IPS-15b (cell line): Measurements from ENCODE around the gene ARHGAP24.
"Not testable (repeated sequence)": the region's sequence is repeated elsewhere in the genome, so short reads cannot be mapped to it uniquely, and the experiment has no call there.

Experiments
- H3K27me3 ChIP-seq: one replicate; pipeline ENCODE4 v1.6.1; 2013; ENCODE audit warnings: low read length; ENCODE audit not compliant: control insufficient read depth, insufficient read depth
- H3K36me3 ChIP-seq: one replicate; pipeline ENCODE4 v1.6.1; 2013; ENCODE audit warnings: low read length; ENCODE audit not compliant: control insufficient read depth, insufficient read depth
- H3K4me1 ChIP-seq: one replicate; pipeline ENCODE4 v1.6.1; 2013; ENCODE audit warnings: mild to moderate bottlenecking, low read length; ENCODE audit not compliant: control insufficient read depth, insufficient read depth
- H3K4me3 ChIP-seq: one replicate; pipeline ENCODE4 v1.5.1; 2013; ENCODE audit warnings: low read depth, low read length
- H3K9ac ChIP-seq: one replicate; pipeline ENCODE4 v1.6.1; 2013; ENCODE audit warnings: low read depth, mild to moderate bottlenecking, low read length
- H3K9me3 ChIP-seq: one replicate; pipeline ENCODE4 v1.6.1; 2013; ENCODE audit warnings: mild to moderate bottlenecking, low read length; ENCODE audit not compliant: control insufficient read depth, insufficient read depth

Gene ARHGAP24

GRCh38 chr4:85834934-85835333 is 360.0 kb downstream of the ARHGAP24 start:
- H3K4me1 ChIP-seq: peaks cover 5% of the 10 kb centered on the region
- no peaks in the 10 kb centered on the region for H3K36me3 ChIP-seq
- no peaks in the 10 kb centered on the region for H3K9me3 ChIP-seq
- H3K9ac ChIP-seq: no peak overlapping the region
- no peak overlapping the region for H3K4me3 ChIP-seq
- no peaks in the 10 kb centered on the region for H3K27me3 ChIP-seq

- H3K27me3 ChIP-seq: no peaks in the 10 kb centered on the region
- H3K36me3 ChIP-seq: no peaks in the 10 kb centered on the region
- H3K4me3 ChIP-seq: no peak overlapping the region
- no peaks in the 10 kb centered on the region for H3K9me3 ChIP-seq
- no peak overlapping the region for H3K9ac ChIP-seq
- H3K4me1 ChIP-seq: peaks cover 5% of the 10 kb centered on the region
These were observed 361.9 kb downstream of the ARHGAP24 start for GRCh38 chr4:85836588-85837438.

- Histone ChIP-seq H3K4me3 (no peak overlapping the region), H3K9me3 (no peaks in the 10 kb centered on the region), H3K36me3 (no peaks in the 10 kb centered on the region), H3K9ac (no peak overlapping the region), H3K4me1 (no peaks in the 10 kb centered on the region), H3K27me3 (no peaks in the 10 kb centered on the region)
These were observed 362.4 kb downstream of the ARHGAP24 start for GRCh38 chr4:85837439-85837733.

- H3K4me3 ChIP-seq, H3K36me3 ChIP-seq, H3K9ac ChIP-seq, H3K27me3 ChIP-seq, H3K9me3 ChIP-seq, H3K4me1 ChIP-seq: not testable (repeated sequence)
These were observed 365.1 kb downstream of the ARHGAP24 start for GRCh38 chr4:85839981-85840451.

GRCh38 chr4:85842540-85842939 is 367.6 kb downstream of the ARHGAP24 start:
- H3K4me1 ChIP-seq: no peaks in the 10 kb centered on the region
- no peaks in the 10 kb centered on the region for H3K27me3 ChIP-seq
- H3K36me3 ChIP-seq: no peaks in the 10 kb centered on the region
- no peak overlapping the region for H3K4me3 ChIP-seq
- no peaks in the 10 kb centered on the region for H3K9me3 ChIP-seq
- H3K9ac ChIP-seq: no peak overlapping the region

- H3K4me1 ChIP-seq, H3K9me3 ChIP-seq, H3K4me3 ChIP-seq, H3K36me3 ChIP-seq, H3K27me3 ChIP-seq, H3K9ac ChIP-seq: not testable (repeated sequence)
These were observed 378.8 kb downstream of the ARHGAP24 start for GRCh38 chr4:85853740-85854139.

- no peaks in the 10 kb centered on the region for H3K36me3 ChIP-seq
- no peaks in the 10 kb centered on the region for H3K9me3 ChIP-seq
- H3K9ac ChIP-seq: no peak overlapping the region
- H3K4me1 ChIP-seq: no peaks in the 10 kb centered on the region
- H3K4me3 ChIP-seq: no peak overlapping the region
- H3K27me3 ChIP-seq: no peaks in the 10 kb centered on the region
These were observed 379.6 kb downstream of the ARHGAP24 start for GRCh38 chr4:85854546-85854945.

GRCh38 chr4:85860066-85860740 is 385.3 kb downstream of the ARHGAP24 start:
- Histone ChIP-seq H3K27me3 (no peaks in the 10 kb centered on the region), H3K4me3 (no peak overlapping the region), H3K9me3 (no peaks in the 10 kb centered on the region), H3K36me3 (no peaks in the 10 kb centered on the region), H3K4me1 (no peaks in the 10 kb centered on the region), H3K9ac (no peak overlapping the region)

GRCh38 chr4:85861064-85861765 is 386.3 kb downstream of the ARHGAP24 start:
- H3K36me3 ChIP-seq: no peaks in the 10 kb centered on the region
- no peaks in the 10 kb centered on the region for H3K27me3 ChIP-seq
- H3K4me1 ChIP-seq: no peaks in the 10 kb centered on the region
- no peak overlapping the region for H3K4me3 ChIP-seq
- H3K9me3 ChIP-seq: no peaks in the 10 kb centered on the region
- H3K9ac ChIP-seq: no peak overlapping the region

- no peaks in the 10 kb centered on the region for H3K36me3 ChIP-seq
- no peaks in the 10 kb centered on the region for H3K9me3 ChIP-seq
- no peaks in the 10 kb centered on the region for H3K27me3 ChIP-seq
- no peaks in the 10 kb centered on the region for H3K4me1 ChIP-seq
- no peak overlapping the region for H3K9ac ChIP-seq
- H3K4me3 ChIP-seq: no peak overlapping the region
These were observed 387.9 kb downstream of the ARHGAP24 start for GRCh38 chr4:85862896-85863295.

GRCh38 chr4:85864259-85865205 is 389.6 kb downstream of the ARHGAP24 start:
- H3K27me3 ChIP-seq: no peaks in the 10 kb centered on the region
- no peak overlapping the region for H3K4me3 ChIP-seq
- H3K9ac ChIP-seq: no peak overlapping the region
- H3K4me1 ChIP-seq: no peaks in the 10 kb centered on the region
- H3K36me3 ChIP-seq: no peaks in the 10 kb centered on the region
- H3K9me3 ChIP-seq: no peaks in the 10 kb centered on the region
